Suppressor macrophage treated with lipopolysaccharide for 4 hours (primary cell): ENCODE data around the gene OR5B2.
"Not testable (repeated sequence)": the region's sequence is repeated elsewhere in the genome, so short reads cannot be mapped to it uniquely, and the experiment has no call there.

Experiments
- DNase-seq: peaks from one replicate; pipeline ENCODE4 v3.0.0-alpha.2; 2020

OR5B2 gene

GRCh38 chr11:58428021-58428420 lies at the start of gene OR5B2:
OR5B2 (minus strand) TSS chr11:58428121; CDS start chr11:58423261, 4,860 bp downstream.
- no peak for DNase-seq

- DNase-seq, result no peak
Observed at GRCh38 chr11:58471892-58472291, 44.0 kb upstream of the OR5B2 start.

DNA sequence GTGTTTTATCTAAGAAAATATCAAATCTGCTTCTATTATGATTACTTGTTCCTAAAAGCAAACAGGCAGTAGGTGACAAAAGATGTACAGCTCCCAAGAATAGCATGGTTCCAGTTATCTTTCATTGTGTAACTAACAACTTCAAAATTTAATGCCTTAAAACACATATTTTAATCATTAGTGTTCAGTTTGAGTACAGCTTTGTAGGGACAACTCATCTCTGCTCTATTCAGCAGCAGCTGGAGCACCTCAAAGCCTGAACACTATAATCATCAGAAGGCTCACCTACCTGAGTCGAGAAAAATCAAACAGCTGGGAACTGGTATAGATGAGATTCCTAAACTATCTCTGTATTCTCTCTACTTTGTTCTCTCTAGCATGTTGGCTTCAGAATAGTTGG lies 38.4 kb upstream of the OR5B2 start:
- DNase-seq, result no peak

DNA sequence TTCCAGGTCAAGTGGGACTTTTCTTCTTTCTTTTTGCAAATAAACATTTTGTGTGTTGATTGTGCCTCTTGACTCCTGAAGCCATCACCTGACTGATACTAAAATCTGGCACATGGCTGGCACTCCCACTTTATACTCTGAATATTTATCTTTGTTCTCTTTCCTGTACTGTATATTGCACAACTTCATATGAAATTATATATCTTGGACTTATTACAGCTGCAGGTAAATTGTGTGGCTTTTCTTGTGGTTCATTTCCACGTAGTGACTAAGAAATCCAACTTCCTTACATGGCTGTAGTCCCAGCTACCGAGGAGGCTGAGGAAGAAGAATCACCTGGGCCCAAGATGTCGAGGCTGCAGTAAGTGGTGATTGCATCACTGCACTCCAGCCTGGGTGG lies 37.8 kb upstream of the OR5B2 start:
- DNase-seq, result no peak

GRCh38 chr11:58451585-58451984 lies 23.7 kb upstream of the OR5B2 start:
- no peak for DNase-seq

DNA sequence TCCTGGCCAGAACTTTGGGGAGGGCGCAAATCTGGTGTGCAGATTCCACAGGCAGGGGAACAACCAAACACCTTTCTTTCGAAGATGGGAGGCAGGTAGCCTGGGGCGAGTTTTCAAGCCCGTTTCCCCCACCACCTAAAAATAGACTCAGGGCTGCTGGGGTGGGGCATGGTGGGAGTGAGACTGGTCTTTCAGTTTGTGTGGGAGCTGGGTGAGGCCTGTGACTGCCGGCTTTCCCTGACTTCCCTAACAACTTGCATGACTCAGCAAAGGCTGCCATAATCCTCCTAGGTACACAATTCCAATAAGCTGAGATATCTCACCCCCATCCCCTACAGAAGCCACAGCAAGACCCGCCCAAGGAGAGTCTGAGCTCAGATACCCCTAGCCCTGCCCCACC lies 18.4 kb upstream of the OR5B2 start:
- DNase-seq, result no peak

- no peak for DNase-seq
Observed at GRCh38 chr11:58444300-58444699, 16.4 kb upstream of the OR5B2 start.

- DNase-seq, result no peak
Observed at GRCh38 chr11:58442136-58442535, 14.2 kb upstream of the OR5B2 start, which contains the start of gene OR5B12. OR5B12 (minus strand) TSS chr11:58442236; CDS start chr11:58440151, 2,085 bp downstream.

GRCh38 chr11:58438486-58438885 lies 10.6 kb upstream of the OR5B2 start:
- DNase-seq, result no peak

DNA sequence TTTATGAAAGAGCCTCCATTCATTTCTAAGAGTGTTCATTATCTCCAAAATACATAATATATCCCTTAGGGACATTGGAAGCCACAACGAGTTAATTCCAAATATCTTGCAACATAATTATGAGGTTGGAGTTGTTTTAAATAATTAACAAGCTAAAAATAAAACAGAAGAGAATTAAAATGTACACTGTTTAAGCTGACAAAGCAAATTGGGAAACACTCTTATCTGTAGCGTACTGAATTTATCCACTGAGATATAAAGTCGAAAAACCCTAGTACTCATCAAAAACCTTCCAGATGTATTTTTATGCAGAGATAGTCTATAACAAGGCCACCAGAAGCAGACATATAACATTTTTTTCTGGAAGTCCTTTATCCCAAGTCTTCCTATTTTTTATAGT lies 6.3 kb upstream of the OR5B2 start:
- DNase-seq, result no peak

DNA sequence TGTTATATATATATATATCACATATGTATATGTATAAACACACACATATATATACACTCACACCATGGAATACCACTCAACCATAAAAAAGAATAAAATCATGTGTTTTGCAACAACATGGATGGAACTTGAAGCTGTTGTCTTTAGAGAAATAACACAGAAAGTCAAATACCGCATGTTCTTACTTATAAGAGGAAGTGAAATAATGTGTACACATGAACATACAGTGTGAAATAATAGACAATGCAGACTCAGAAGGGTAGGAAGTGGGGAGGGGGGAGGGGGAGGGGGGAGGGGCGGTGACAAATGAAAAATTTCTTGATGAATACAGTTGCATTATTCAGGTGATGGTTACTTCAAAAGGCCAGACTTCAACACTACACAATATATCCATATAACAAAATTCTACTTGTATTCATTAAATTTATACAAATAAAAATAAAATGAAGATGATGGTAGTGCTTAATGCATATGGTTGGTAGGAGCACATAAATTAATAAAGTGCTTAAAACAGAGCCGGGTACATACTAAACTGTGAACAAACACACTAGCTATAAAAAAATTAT lies 5.8 kb upstream of the OR5B2 start:
- no peak for DNase-seq

GRCh38 chr11:58429273-58429672 lies 1.4 kb upstream of the OR5B2 start:
- no peak for DNase-seq

GRCh38 chr11:58406774-58407173 lies 21.1 kb downstream of the OR5B2 start, which contains the start of gene OR5B3:
OR5B3 (minus strand) TSS chr11:58406874; CDS start chr11:58403409, 3,465 bp downstream.
- DNase-seq, result no peak

DNA sequence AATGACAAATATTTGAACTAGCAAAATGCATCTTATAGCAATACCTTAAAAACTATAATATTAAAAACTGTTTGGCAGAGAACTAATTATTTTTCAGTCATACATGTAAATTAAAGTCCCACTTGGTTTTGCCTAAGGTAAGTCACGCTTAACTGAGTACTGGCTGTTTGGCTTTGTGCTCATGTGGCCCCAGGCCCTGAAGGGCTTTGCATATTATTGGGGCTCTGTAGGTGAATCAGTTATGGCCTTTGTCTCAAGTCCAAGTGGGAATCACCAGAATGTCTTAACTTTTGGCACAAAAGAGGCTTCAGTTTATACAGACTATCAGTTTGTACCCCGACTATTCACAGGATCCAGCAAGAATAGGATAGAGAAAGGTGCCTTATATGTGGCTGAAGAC lies 28.3 kb downstream of the OR5B2 start:
- not testable (repeated sequence) for DNase-seq

- no peak for DNase-seq
Observed at GRCh38 chr11:58395581-58395980, 32.3 kb downstream of the OR5B2 start.

DNA sequence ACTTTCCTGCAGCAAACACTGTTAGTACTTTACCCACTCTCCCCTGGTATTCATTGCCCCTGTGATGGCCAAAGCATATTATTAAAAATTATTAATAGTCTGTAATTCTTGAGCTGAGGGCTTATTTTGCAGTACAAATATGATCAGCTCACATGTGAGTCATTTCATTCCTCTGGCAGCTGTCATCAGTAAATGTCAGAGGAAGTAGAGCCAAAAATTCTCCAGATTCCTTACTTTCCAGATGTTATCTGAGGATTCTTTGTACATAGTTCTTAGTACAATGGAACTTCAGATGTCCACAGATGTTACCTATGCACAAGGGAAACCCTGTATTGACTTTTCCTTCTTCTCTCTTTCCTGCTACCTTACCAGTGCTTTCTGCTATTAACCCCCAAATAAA lies 33.7 kb downstream of the OR5B2 start:
- DNase-seq, result no peak

DNA sequence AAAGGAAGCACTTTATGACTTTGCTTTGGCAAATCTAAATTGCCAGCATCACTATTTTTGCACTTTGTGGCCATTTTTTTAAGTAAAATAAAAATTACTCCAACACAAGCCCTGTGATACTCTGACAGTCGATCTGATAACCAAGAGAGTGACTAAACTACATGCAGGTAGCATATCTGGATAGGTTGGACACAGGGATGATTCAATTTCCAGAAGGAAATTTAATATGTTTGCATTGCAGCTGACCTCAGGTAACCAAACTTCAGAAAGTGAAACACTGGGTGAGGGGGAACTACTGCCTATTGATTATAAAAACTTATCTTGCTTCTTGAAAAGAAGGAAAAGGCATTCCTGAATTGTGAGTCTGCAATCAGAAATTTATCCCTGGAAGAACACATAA lies 35.2 kb downstream of the OR5B2 start:
- no peak for DNase-seq

DNA sequence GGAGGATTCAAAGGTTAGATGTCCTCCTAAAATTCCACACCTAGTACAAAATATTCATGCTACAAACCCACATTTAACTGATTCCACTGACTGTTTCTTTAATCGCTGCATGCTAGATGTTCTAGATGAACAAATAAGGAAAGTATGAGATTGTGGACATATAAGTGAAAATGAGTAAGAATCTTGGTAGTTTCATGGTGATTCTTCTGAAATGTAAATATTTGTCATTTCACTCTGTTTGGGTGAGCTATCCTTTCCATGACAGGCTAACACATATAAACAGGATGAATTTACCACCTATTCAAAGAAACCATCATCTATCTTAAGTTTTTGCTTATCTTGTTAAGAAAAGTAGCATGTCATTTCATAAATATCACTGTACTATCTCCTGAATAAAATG lies 36.0 kb downstream of the OR5B2 start:
- DNase-seq, result no peak

DNA sequence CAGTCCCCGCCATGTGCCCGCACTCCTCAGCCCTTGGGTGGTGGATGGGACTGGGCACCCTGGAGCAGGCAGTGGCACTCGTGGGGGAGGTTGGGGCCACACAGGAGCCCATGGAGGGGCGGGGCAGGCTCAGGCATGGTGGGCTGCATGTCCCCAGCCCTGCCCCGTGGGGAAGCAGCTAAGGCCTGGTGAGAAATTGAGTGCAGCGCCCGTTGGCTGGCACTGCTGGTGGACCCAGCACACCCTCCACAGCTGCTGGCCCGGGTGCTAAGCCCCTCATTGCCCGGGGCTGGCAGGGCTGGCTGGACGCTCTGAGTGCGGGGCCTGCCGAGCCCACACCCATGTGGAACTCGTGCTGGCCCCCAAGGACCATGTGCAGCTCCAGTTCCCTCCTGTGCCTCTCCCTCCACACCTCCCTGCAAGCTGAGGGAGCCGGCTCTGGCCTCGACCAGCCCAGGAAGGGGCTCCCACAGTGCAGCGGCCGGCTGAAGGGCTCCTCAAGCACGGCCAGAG lies 37.3 kb downstream of the OR5B2 start:
- DNase-seq, result no peak
